Progenitor cell of endocrine pancreas (in vitro differentiated cells): ENCODE measurements around the gene CETN3. TPM values are rescaled to one million over a fixed set of nuclear protein-coding genes. Genes with fewer than 3 reads are reported as not detected.

Experiments used
- DNase-seq: peaks from one replicate; pipeline ENCODE4 v3.0.0; 2021; ENCODE audit warnings: low spot score; ENCODE audit not compliant: unreplicated experiment
- H3K27ac Mint-ChIP-seq: 2 replicates; pipeline ENCODE4 v1.8.0; 2021; ENCODE audit warnings: mild to moderate bottlenecking, moderate library complexity, mixed read lengths
- H3K27me3 Mint-ChIP-seq: 2 replicates; pipeline ENCODE4 v1.8.0; 2021; ENCODE audit warnings: mixed read lengths
- H3K36me3 Mint-ChIP-seq: 2 replicates; pipeline ENCODE4 v1.8.0; 2022; ENCODE audit warnings: mixed read lengths; ENCODE audit not compliant: insufficient read depth
- H3K4me1 Mint-ChIP-seq: 2 replicates; pipeline ENCODE4 v1.8.0; 2021; ENCODE audit warnings: low read depth, mixed read lengths
- H3K4me3 Mint-ChIP-seq: 2 replicates; pipeline ENCODE4 v1.8.0; 2021; ENCODE audit warnings: low read depth, mild to moderate bottlenecking, moderate library complexity, mixed read lengths
- H3K9me3 Mint-ChIP-seq: 2 replicates; pipeline ENCODE4 v1.8.0; 2021; ENCODE audit warnings: low read depth, mixed read lengths
- CTCF ChIP-seq: fragments of 200-600 bp; sonication (generic); IDR thresholded peaks from one replicate; pipeline ENCODE4 v1.5.0; 2021; ENCODE audit warnings: antibody characterized with exemption, mild to moderate bottlenecking; ENCODE audit not compliant: unreplicated experiment
- total RNA-seq: library from RNA; stranded (reverse); gene quantifications from 2 replicates; pipeline ENCODE4 v1.2.1, GENCODE V29; 2021

CETN3 gene
- total RNA-seq, 1 donor from 2014 or later = 42.3 TPM

- DNase-seq = peak; percentile 30
- H3K36me3 Mint-ChIP-seq = no peaks in the 10 kb centered on the region
- peaks cover 7% of the 10 kb centered on the region for H3K4me1 Mint-ChIP-seq
- TF ChIP-seq CTCF = peak; percentile 82
- peaks cover 6% of the 10 kb centered on the region for H3K27me3 Mint-ChIP-seq
- H3K9me3 Mint-ChIP-seq = no peaks in the 10 kb centered on the region
- H3K4me3 Mint-ChIP-seq = no peak overlapping the region
- H3K27ac Mint-ChIP-seq = no peak overlapping the region
Observed at GRCh38 chr5:90434116-90434714, 24.7 kb upstream of the CETN3 start.

GRCh38 chr5:90424245-90424644 is 14.7 kb upstream of the CETN3 start:
- no peak for TF ChIP-seq CTCF
- Mint-ChIP-seq H3K36me3 (no peaks in the 10 kb centered on the region), H3K9me3 (no peaks in the 10 kb centered on the region), H3K27ac (no peak overlapping the region), H3K4me1 (no peaks in the 10 kb centered on the region), H3K4me3 (no peak overlapping the region), H3K27me3 (no peaks in the 10 kb centered on the region)
- no peak for DNase-seq

- H3K27me3 Mint-ChIP-seq = no peaks in the 10 kb centered on the region
- DNase-seq = no peak
- H3K4me3 Mint-ChIP-seq = no peak overlapping the region
- no peaks in the 10 kb centered on the region for H3K36me3 Mint-ChIP-seq
- H3K9me3 Mint-ChIP-seq = no peaks in the 10 kb centered on the region
- TF ChIP-seq CTCF = peak; percentile 46
- H3K27ac Mint-ChIP-seq = no peak overlapping the region
- no peaks in the 10 kb centered on the region for H3K4me1 Mint-ChIP-seq
Observed at GRCh38 chr5:90421136-90421535, 11.6 kb upstream of the CETN3 start.

GRCh38 chr5:90418214-90418613 is 8.7 kb upstream of the CETN3 start:
- no peaks in the 10 kb centered on the region for H3K4me1 Mint-ChIP-seq
- no peak overlapping the region for H3K4me3 Mint-ChIP-seq
- H3K27me3 Mint-ChIP-seq = no peaks in the 10 kb centered on the region
- no peak for DNase-seq
- TF ChIP-seq CTCF = no peak
- H3K36me3 Mint-ChIP-seq = no peaks in the 10 kb centered on the region
- no peaks in the 10 kb centered on the region for H3K9me3 Mint-ChIP-seq
- no peak overlapping the region for H3K27ac Mint-ChIP-seq

GRCh38 chr5:90410178-90410762 is 714 bp upstream of the CETN3 start:
- Mint-ChIP-seq H3K27ac (no peak overlapping the region), H3K9me3 (no peaks in the 10 kb centered on the region), H3K4me1 (peaks cover 16% of the 10 kb centered on the region), H3K36me3 (peaks cover 4% of the 10 kb centered on the region), H3K27me3 (no peaks in the 10 kb centered on the region), H3K4me3 (no peak overlapping the region)
- TF ChIP-seq CTCF = no peak
- DNase-seq = no peak
